Endothelial cell of umbilical vein (primary cell): ENCODE measurements around the gene BLOC1S1. TPM values are rescaled to one million over a fixed set of nuclear protein-coding genes. Genes with fewer than 3 reads are reported as not detected.

Source experiments
- BruUV-seq: library from RNA; stranded (reverse); fragments of 400-500 nt; replicated peaks from 2 replicates; lab custom pipeline; 2021; lab: Mats Ljungman, UMichigan
- CTCF ChIA-PET: fragments of 300-600, 350-600 bp; sonication (Branson Sonifier 250); formaldehyde crosslinking; loops from one replicate; lab custom pipeline; 2021; ENCODE audit warnings: antibody characterized with exemption, inconsistent platforms; lab: Charles Lee
- POLR2A ChIA-PET: fragments of 300-600, 350-600 bp; sonication (Branson Sonifier 250); formaldehyde crosslinking; loops from one replicate; lab custom pipeline; 2021; ENCODE audit warnings: antibody characterized with exemption, inconsistent platforms; lab: Charles Lee
- DNase-seq: peaks from one replicate; pipeline ENCODE4 v3.0.0-alpha.2; 2011; ENCODE audit warnings: low read depth, low spot score
- FAIRE-seq: peaks from 2 replicates; lab custom pipeline; 2011; peaks lifted over from hg19 to GRCh38; lab: Jason Lieb, UNC
- H2AFZ ChIP-seq: 2 replicates; pipeline ENCODE4 v1.6.0; 2012; ENCODE audit warnings: low read depth, low read length, control low read depth, inconsistent platforms
- H3K27ac ChIP-seq: 2 replicates; pipeline ENCODE4 v1.5.1; 2011; ENCODE audit warnings: low read depth, mild to moderate bottlenecking, control low read depth, low read length, moderate library complexity; ENCODE audit not compliant: insufficient read depth
- H3K27me3 ChIP-seq, 2 experiments: 2 replicates each; pipeline versions ENCODE4 v1.6.0 to v1.6.1; 2011; ENCODE audit warnings: low read length in 2 of 2, mixed read lengths in 1 of 2; ENCODE audit not compliant: control insufficient read depth in 2 of 2, insufficient read depth in 2 of 2
- H3K36me3 ChIP-seq, 2 experiments: 2 replicates in 1 of 2; 3 replicates in 1 of 2; pipeline ENCODE4 v1.5.1; 2011; ENCODE audit warnings: low read length in 2 of 2, mild to moderate bottlenecking in 1 of 2, moderate library complexity in 1 of 2; ENCODE audit not compliant: control insufficient read depth in 2 of 2, insufficient read depth in 2 of 2; ENCODE audit errors: extremely low read depth in 1 of 2
- H3K4me1 ChIP-seq: 3 replicates; pipeline ENCODE4 v1.5.1; 2011; ENCODE audit warnings: mild to moderate bottlenecking, low read length; ENCODE audit not compliant: control insufficient read depth, insufficient read depth; ENCODE audit errors: extremely low read depth
- H3K4me2 ChIP-seq: 2 replicates; pipeline ENCODE4 v1.6.1; 2011; ENCODE audit warnings: low read length, control low read depth, mixed read lengths; ENCODE audit not compliant: insufficient read depth
- H3K4me3 ChIP-seq, 3 experiments: fragments of 200-600 bp in 1 of 3; sonication (generic), shearing (Covaris generic) in 1 of 3; replicated peaks in 1 of 3; 2 replicates each; pipeline ENCODE4 v1.5.1; 2011 to 2016; ENCODE audit warnings: control low read depth in 3 of 3, low read length in 3 of 3, mild to moderate bottlenecking in 2 of 3, inconsistent platforms in 1 of 3, low read depth in 1 of 3, moderate library complexity in 1 of 3; ENCODE audit not compliant: insufficient read depth in 1 of 3
- H3K79me2 ChIP-seq: 2 replicates; pipeline ENCODE4 v1.6.0; 2012; ENCODE audit warnings: low read length, inconsistent platforms; ENCODE audit not compliant: control insufficient read depth, insufficient read depth
- H3K9ac ChIP-seq: replicated peaks from 2 replicates; pipeline ENCODE3; 2011; ENCODE audit warnings: low read length, control low read depth; ENCODE audit not compliant: insufficient read depth; ENCODE audit errors: extremely low read depth
- H3K9me1 ChIP-seq: replicated peaks from 3 replicates; pipeline ENCODE4 v1.6.0; 2011; ENCODE audit warnings: mild to moderate bottlenecking, low read length; ENCODE audit not compliant: control insufficient read depth, insufficient read depth; ENCODE audit errors: extremely low read depth
- H3K9me3 ChIP-seq: replicated peaks from 2 replicates; pipeline ENCODE4 v1.5.1; 2012; ENCODE audit warnings: low read length, inconsistent platforms; ENCODE audit not compliant: control insufficient read depth, insufficient read depth
- H4K20me1 ChIP-seq: replicated peaks from 2 replicates; pipeline ENCODE3; 2011; ENCODE audit warnings: mild to moderate bottlenecking, low read length; ENCODE audit not compliant: control insufficient read depth, insufficient read depth; ENCODE audit errors: extremely low read depth
- EZH2 ChIP-seq: IDR thresholded peaks from 2 replicates; pipeline ENCODE4 v1.6.1; 2012; ENCODE audit warnings: borderline replicate concordance, low read depth, mild to moderate bottlenecking, moderate library complexity, low read length, inconsistent platforms; ENCODE audit not compliant: severe bottlenecking
- FOS ChIP-seq: IDR thresholded peaks from 2 replicates; pipeline ENCODE4 v1.6.1; 2011; ENCODE audit warnings: mild to moderate bottlenecking, low read length, moderate library complexity, borderline replicate concordance; ENCODE audit not compliant: insufficient read depth
- GATA2 ChIP-seq: IDR thresholded peaks from 2 replicates; pipeline ENCODE4 v1.7.0; 2011; ENCODE audit warnings: low read depth, mild to moderate bottlenecking, moderate library complexity, mixed read lengths, low read length; ENCODE audit not compliant: insufficient read length, insufficient read depth
- JUN ChIP-seq: IDR thresholded peaks from 2 replicates; pipeline ENCODE4 v1.6.1; 2011; ENCODE audit warnings: borderline replicate concordance, low read depth; ENCODE audit not compliant: insufficient read length, insufficient read depth
- MYC ChIP-seq: IDR thresholded peaks from one replicate; pipeline ENCODE4 v1.6.1; 2011; ENCODE audit warnings: mild to moderate bottlenecking, low read depth, low read length
- POLR2AphosphoS5 ChIP-seq: IDR thresholded peaks from 2 replicates; pipeline ENCODE4 v1.6.1; 2012; ENCODE audit warnings: low read depth, mild to moderate bottlenecking, control low read depth, low read length, moderate library complexity; ENCODE audit not compliant: insufficient read depth
- dilution Hi-C: fragments of 300-500 bp; cut with MboI; formaldehyde crosslinking; loops from one replicate; pipeline ENCODE4 v1.15.0; 2019; ENCODE audit warnings: low sequenced_read_pairs; ENCODE audit not compliant: extremely low pct_ligation_motif_present
- intact Hi-C: fragments of 100-400 bp; cut with micrococcal nuclease; formaldehyde crosslinking; loops from one replicate; pipeline ENCODE4 v1.10.0; 2022
- polyA plus RNA-seq, 4 experiments: library from polyadenylated mRNA; depleted of rRNA in 3 of 4; stranded (reverse) in 3 of 4; unstranded in 1 of 4; fragments of >200 nt; gene quantifications; 2 replicates each; pipeline versions ENCODE4 v1.2.1 to v1.2.3, GENCODE V29; 2011 to 2012; ENCODE audit warnings: missing spikeins in 1 of 4
- total RNA-seq: library from RNA; stranded (reverse); gene quantifications from 2 replicates; pipeline ENCODE4 v1.2.3, GENCODE V29; 2021
- TF ChIP-seq, protein P1 (sequence below), 2 donors: IDR thresholded peaks; 1 replicate in 1 of 2; 2 replicates in 1 of 2; pipeline ENCODE4 v1.5.1; 2011; ENCODE audit warnings: low read length in 2 of 2, mild to moderate bottlenecking in 2 of 2, moderate library complexity in 2 of 2, control low read depth in 1 of 2, inconsistent platforms in 1 of 2, low read depth in 1 of 2; ENCODE audit not compliant: insufficient read depth in 1 of 2; ENCODE audit errors: extremely low read depth in 1 of 2
- TF ChIP-seq, protein P2 (sequence below): IDR thresholded peaks from 2 replicates; pipeline ENCODE4 v1.6.1; 2011; ENCODE audit not compliant: insufficient read depth, insufficient read length

BLOC1S1 gene
- total and polyA plus RNA-seq, 2 donors (not counting 3 experiments of a cell fraction or from before 2014, with no cell fraction given): 84.1 to 192 TPM

DNA sequence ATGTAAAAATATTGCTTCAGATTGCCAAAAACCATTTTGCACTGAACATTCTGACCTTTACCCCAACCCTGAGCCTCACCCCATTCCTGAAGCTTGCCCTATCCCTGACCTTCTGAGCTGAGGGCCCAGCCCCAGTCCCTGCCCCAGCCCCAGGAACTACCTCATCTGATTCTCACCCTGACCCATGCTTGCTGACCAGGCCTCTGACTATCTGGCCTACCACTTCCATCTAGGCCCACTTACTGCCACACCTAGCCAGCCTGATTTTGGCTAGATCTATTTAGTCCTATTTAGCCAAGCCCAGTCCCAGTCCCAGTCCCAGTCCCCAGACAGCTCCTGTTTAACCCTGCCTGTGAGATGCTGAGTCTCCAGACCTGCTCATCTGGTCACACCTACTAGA is 45.6 kb upstream of the BLOC1S1 start:
- Histone ChIP-seq H2AFZ (no peak overlapping the region), H3K9me3 (no peaks in the 10 kb centered on the region), H3K27me3 (peaks cover 0 to 5% of the 10 kb centered on the region in 2 experiments), H3K4me3 (no peak overlapping the region), H3K36me3 (no peaks in the 10 kb centered on the region), H4K20me1 (no peaks in the 10 kb centered on the region), H3K9me1 (no peaks in the 10 kb centered on the region), H3K4me2 (no peak overlapping the region), H3K9ac (no peak overlapping the region), H3K4me1 (no peaks in the 10 kb centered on the region), H3K79me2 (no peaks in the 10 kb centered on the region), H3K27ac (no peak overlapping the region)
- intact Hi-C loops: no loop called here
- FAIRE-seq (no peak), DNase-seq (no peak)
- POLR2A ChIA-PET: no interaction called here
- no TSS peak for BruUV-seq
- dilution Hi-C loops: no loop called here
- CTCF ChIA-PET: interaction anchor here (1.5 kb wide), 1 partner anchor 14 kb away, joined by 11 read pairs; no protein-coding TSS in a partner anchor
- TF ChIP-seq FOS (no peak), MYC (no peak), POLR2AphosphoS5 (no peak), GATA2 (no peak), EZH2 (no peak), JUN (no peak)
- TF ChIP-seq, protein P1, sequence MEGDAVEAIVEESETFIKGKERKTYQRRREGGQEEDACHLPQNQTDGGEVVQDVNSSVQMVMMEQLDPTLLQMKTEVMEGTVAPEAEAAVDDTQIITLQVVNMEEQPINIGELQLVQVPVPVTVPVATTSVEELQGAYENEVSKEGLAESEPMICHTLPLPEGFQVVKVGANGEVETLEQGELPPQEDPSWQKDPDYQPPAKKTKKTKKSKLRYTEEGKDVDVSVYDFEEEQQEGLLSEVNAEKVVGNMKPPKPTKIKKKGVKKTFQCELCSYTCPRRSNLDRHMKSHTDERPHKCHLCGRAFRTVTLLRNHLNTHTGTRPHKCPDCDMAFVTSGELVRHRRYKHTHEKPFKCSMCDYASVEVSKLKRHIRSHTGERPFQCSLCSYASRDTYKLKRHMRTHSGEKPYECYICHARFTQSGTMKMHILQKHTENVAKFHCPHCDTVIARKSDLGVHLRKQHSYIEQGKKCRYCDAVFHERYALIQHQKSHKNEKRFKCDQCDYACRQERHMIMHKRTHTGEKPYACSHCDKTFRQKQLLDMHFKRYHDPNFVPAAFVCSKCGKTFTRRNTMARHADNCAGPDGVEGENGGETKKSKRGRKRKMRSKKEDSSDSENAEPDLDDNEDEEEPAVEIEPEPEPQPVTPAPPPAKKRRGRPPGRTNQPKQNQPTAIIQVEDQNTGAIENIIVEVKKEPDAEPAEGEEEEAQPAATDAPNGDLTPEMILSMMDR (IDR thresholded peaks at IDR 0.05; ENCODE audit: extremely low read depth in 1 of 2, insufficient read depth in 1 of 2, low read depth in 1 of 2, low read length in 2 of 2): no peak
- TF ChIP-seq, protein P2, sequence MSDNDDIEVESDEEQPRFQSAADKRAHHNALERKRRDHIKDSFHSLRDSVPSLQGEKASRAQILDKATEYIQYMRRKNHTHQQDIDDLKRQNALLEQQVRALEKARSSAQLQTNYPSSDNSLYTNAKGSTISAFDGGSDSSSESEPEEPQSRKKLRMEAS: no peak
